ENCODE results near the gene TRIM14. TPM values are rescaled to one million over a fixed set of nuclear protein-coding genes. Genes with fewer than 3 reads are reported as not detected.
"Not testable (repeated sequence)": the region's sequence is repeated elsewhere in the genome, so short reads cannot be mapped to it uniquely, and the experiment has no call there.

TRIM14 gene
- total RNA-seq, 2 donors from 2014 or later = 1.8 to 2.0 TPM

- Histone ChIP-seq H3K9me3 (no peaks in the 10 kb centered on the region), H3K4me3 (no peak overlapping the region), H3K4me1 (no peaks in the 10 kb centered on the region), H3K27me3 (no peaks in the 10 kb centered on the region), H3K27ac (no peak overlapping the region), H3K36me3 (no peaks in the 10 kb centered on the region)
- no peak for TF ChIP-seq CTCF (IDR thresholded peaks at IDR 0.05)
- DNase-seq (ENCODE audit: low spot score) = no peak
Observed at GRCh38 chr9:98095401-98095800, 23.6 kb downstream of the TRIM14 start.

GRCh38 chr9:98094851-98095250, 24.2 kb downstream of the TRIM14 start:
- no peaks in the 10 kb centered on the region for H3K4me1 ChIP-seq
- H3K27ac ChIP-seq = no peak overlapping the region
- H3K4me3 ChIP-seq = no peak overlapping the region
- no peaks in the 10 kb centered on the region for H3K36me3 ChIP-seq
- H3K9me3 ChIP-seq = no peaks in the 10 kb centered on the region
- DNase-seq (ENCODE audit: low spot score) = no peak
- no peaks in the 10 kb centered on the region for H3K27me3 ChIP-seq
- TF ChIP-seq CTCF (IDR thresholded peaks at IDR 0.05) = no peak

DNA sequence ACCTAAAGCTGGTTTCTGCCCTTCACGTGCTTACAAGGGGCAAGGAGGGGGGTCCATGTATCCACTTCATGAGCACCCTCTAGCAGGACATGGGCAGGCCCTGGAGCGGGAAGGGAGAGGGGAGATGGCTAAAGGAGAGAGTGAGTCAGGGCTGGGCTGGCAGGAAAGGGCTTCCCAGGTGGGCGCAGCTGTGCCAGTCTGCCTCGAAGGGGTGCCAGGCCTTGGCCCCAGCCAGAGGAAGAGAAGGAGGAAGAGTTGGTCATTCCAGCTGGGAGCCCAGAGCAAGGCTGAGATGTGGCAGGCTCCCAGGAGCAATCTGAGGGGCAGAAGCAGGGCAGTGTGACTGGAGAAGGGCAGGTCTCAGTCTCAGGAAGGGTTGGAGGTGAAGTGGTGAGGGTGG, 24.7 kb downstream of the TRIM14 start:
- Histone ChIP-seq H3K27me3 (no peaks in the 10 kb centered on the region), H3K36me3 (no peaks in the 10 kb centered on the region)
- no peak for TF ChIP-seq CTCF (IDR thresholded peaks at IDR 0.05)

DNA sequence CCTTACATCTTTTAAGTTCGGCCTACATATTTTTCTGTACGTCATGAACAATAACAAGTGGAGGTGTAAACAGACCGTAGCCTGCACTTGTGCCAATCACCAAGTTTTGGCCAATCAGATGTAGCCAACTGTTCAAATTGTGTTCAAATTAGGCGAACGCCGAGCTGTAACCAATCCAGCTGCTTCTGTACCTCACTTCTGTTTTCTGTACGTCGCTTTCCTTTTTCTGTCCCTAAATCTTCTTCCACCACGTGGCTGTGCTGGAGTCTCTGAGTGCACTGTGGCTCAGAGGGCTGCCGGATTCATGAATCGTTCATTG, 26.4 kb downstream of the TRIM14 start:
- Histone ChIP-seq H3K4me1 (peaks cover 0 to 6% of the 10 kb centered on the region in 2 donors), H3K4me3 (no peak overlapping the region)

More for the DNA sequence above, 24.7 kb downstream of the TRIM14 start:
- no peak overlapping the region for H3K4me3 ChIP-seq
- DNase-seq (ENCODE audit: low spot score) = no peak
- no peaks in the 10 kb centered on the region for H3K4me1 ChIP-seq
- H3K9me3 ChIP-seq = no peaks in the 10 kb centered on the region
- no peak overlapping the region for H3K27ac ChIP-seq

DNA sequence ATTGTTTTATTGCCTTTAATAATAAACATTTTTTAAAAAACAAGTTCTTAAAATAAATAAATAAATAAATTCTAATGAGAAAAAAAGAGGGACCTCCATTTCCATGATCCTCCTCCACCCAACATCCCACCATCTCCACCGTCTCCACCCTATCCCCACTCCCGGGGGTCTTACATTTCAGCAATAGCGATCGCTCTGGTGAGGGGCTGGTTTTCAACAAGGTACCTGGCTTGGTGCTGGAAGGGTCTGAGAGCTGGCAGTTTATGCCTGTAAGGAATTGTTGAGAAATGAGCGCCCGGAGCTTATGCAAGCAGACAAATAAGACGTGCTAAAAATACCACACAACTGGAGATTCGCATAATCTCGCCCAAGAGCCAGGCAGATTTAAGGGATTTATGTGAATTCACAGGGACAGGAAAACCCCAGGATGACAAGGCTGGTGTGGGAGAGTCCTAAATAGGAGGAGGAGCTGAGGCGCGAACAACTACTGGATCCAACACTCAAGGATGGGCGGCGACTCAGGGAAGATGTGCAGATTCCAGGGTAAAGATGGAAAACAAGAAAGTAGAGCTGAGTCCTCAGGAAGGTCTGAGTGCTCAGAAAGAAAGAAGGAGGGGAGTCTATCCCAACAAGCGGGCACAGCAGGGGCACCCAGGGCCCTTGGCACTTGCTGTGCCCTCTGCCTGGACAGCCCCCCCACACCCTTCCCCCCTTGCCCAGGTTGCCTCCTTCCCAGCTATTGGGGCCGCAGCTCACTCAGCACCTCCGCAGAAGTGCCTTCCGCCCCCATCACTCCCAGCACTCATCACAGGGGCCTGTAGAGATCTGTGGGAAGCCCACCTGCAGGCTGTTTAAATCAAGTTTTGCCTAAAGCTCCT, 27.0 kb downstream of the TRIM14 start:
- H3K36me3 ChIP-seq = no peaks in the 10 kb centered on the region
- H3K4me1 ChIP-seq = peaks cover 0 to 10% of the 10 kb centered on the region in 2 donors
- no peak overlapping the region for H3K27ac ChIP-seq
- no peak for DNase-seq (ENCODE audit: low spot score)
- no peaks in the 10 kb centered on the region for H3K9me3 ChIP-seq
- no peaks in the 10 kb centered on the region for H3K27me3 ChIP-seq
- TF ChIP-seq CTCF (IDR thresholded peaks at IDR 0.05) = no peak
- H3K4me3 ChIP-seq = no peak overlapping the region

More for the DNA sequence above, 26.4 kb downstream of the TRIM14 start:
- no peak for TF ChIP-seq CTCF (IDR thresholded peaks at IDR 0.05)
- Histone ChIP-seq H3K36me3 (no peaks in the 10 kb centered on the region), H3K27me3 (no peaks in the 10 kb centered on the region), H3K9me3 (no peaks in the 10 kb centered on the region), H3K27ac (no peak overlapping the region)
- DNase-seq (ENCODE audit: low spot score) = no peak

DNA sequence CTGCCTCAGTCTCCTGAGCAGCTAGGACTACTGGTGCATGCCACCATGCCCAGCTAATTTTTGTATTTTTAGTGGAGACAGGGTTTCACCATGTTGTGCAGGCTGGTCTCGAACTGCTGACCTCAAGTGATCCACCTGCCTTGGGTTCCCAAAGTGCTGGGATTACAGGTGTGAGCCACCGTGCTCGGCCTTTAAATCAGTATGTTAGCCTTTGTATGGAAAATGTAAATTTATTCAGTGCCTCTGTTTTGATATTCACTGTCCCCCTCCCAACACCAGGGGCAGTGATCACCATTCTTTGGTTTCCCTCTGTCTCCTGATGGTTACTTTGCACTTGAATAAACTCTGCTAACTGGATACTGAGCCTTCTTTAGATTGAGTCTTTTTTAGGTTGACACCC, 28.3 kb downstream of the TRIM14 start:
- not testable (repeated sequence) for H3K4me3 ChIP-seq; H3K27me3 ChIP-seq; H3K9me3 ChIP-seq; DNase-seq (ENCODE audit: low spot score); H3K27ac ChIP-seq; H3K36me3 ChIP-seq
- peaks cover 0 to 10% of the 10 kb centered on the region in 2 donors for H3K4me1 ChIP-seq

All from right atrium auricular region (tissue), 2 donors.